ENCODE data around the gene TSPAN11. TPM values are rescaled to one million over a fixed set of nuclear protein-coding genes. Genes with fewer than 3 reads are reported as not detected.

TSPAN11 gene
- total and polyA plus RNA-seq, 4 donors = 0.13 to 1.2 (median 0.44) TPM

DNA sequence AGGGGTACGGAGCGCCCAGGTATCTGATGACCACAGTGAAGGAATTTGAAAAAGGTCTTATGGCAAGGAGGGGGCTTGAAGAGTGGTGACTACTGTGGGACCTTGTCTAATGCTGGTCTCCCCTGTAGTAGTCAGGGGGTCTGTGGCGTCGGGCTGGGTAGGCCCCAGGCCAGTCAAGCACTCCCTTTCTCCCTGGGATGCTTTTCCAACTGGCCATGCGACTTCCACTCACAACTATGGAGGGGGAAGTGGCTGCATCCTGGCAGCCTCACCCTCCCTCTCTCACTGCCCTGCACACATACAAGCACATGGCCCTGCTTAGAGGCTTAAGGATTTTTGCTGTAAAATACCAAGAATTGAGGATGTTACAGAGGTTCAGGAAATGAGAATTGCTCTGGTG is 4.1 kb downstream of the TSPAN11 start (continued):
- TF ChIP-seq, protein P1, sequence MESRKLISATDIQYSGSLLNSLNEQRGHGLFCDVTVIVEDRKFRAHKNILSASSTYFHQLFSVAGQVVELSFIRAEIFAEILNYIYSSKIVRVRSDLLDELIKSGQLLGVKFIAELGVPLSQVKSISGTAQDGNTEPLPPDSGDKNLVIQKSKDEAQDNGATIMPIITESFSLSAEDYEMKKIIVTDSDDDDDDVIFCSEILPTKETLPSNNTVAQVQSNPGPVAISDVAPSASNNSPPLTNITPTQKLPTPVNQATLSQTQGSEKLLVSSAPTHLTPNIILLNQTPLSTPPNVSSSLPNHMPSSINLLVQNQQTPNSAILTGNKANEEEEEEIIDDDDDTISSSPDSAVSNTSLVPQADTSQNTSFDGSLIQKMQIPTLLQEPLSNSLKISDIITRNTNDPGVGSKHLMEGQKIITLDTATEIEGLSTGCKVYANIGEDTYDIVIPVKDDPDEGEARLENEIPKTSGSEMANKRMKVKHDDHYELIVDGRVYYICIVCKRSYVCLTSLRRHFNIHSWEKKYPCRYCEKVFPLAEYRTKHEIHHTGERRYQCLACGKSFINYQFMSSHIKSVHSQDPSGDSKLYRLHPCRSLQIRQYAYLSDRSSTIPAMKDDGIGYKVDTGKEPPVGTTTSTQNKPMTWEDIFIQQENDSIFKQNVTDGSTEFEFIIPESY (IDR thresholded peaks at IDR 0.05) = no peak
- TF ChIP-seq FOXA1 (IDR thresholded peaks at IDR 0.05) (no peak), HNF4G (IDR thresholded peaks at IDR 0.05) (no peak), JUND (IDR thresholded peaks at IDR 0.05) (no peak), ATF3 (IDR thresholded peaks at IDR 0.05) (no peak)

- Histone ChIP-seq H3K9ac (ENCODE audit: low read depth in 1 of 2, low read length in 2 of 2) (no peak overlapping the region), H3K4me3 (ENCODE audit: low read depth in 1 of 3, low read length in 3 of 3) (no peak overlapping the region), H3K27me3 (ENCODE audit: control insufficient read depth in 4 of 4, insufficient read depth in 4 of 4, low read length in 3 of 4) (no peaks in the 10 kb centered on the region), H3K9me3 (ENCODE audit: control insufficient read depth in 4 of 4, low read length in 3 of 4) (no peaks in the 10 kb centered on the region), H3K27ac (ENCODE audit: low read depth in 1 of 2, low read length in 2 of 2) (no peak overlapping the region), H3K4me1 (ENCODE audit: control insufficient read depth in 4 of 4, insufficient read depth in 4 of 4, low read length in 3 of 4) (no peaks in the 10 kb centered on the region), H3K36me3 (ENCODE audit: control insufficient read depth in 4 of 4, insufficient read depth in 3 of 4, low read depth in 1 of 4, low read length in 3 of 4) (no peaks in the 10 kb centered on the region)
- DNase-seq (ENCODE audit: low spot score) = no peak
- 89% methylated on average over 3 of the region's 3 CpGs for WGBS
- TF ChIP-seq NR2F2 (IDR thresholded peaks at IDR 0.05) (no peak), FOXA1 (IDR thresholded peaks at IDR 0.05) (no peak), SP1 (IDR thresholded peaks at IDR 0.05) (no peak), JUND (IDR thresholded peaks at IDR 0.05) (no peak), HNF4G (IDR thresholded peaks at IDR 0.05) (no peak), RXRA (IDR thresholded peaks at IDR 0.05) (no peak), RAD21 (IDR thresholded peaks at IDR 0.05) (no peak), REST (IDR thresholded peaks at IDR 0.05) (no peak), YY1 (IDR thresholded peaks at IDR 0.05) (no peak)
These were observed 6.3 kb downstream of the TSPAN11 start for GRCh38 chr12:30932881-30933280.

- Histone ChIP-seq H3K27me3 (ENCODE audit: control insufficient read depth in 4 of 4, insufficient read depth in 4 of 4, low read length in 3 of 4) (no peaks in the 10 kb centered on the region), H3K4me1 (ENCODE audit: control insufficient read depth in 4 of 4, insufficient read depth in 4 of 4, low read length in 3 of 4) (no peaks in the 10 kb centered on the region), H3K36me3 (ENCODE audit: control insufficient read depth in 4 of 4, insufficient read depth in 3 of 4, low read depth in 1 of 4, low read length in 3 of 4) (no peaks in the 10 kb centered on the region), H3K9ac (ENCODE audit: low read depth in 1 of 2, low read length in 2 of 2) (no peak overlapping the region), H3K9me3 (ENCODE audit: control insufficient read depth in 4 of 4, low read length in 3 of 4) (no peaks in the 10 kb centered on the region), H3K27ac (ENCODE audit: low read depth in 1 of 2, low read length in 2 of 2) (no peak overlapping the region), H3K4me3 (ENCODE audit: low read depth in 1 of 3, low read length in 3 of 3) (no peak overlapping the region)
- 98% methylated on average over 2 of the region's 2 CpGs for WGBS
- no peak for DNase-seq (ENCODE audit: low spot score)
- TF ChIP-seq TAF1 (conservative IDR thresholded peaks at IDR 0.05) (no peak), EGR1 (IDR thresholded peaks at IDR 0.05; ENCODE audit: low read depth in 2 of 2) (no peak), REST (IDR thresholded peaks at IDR 0.05) (no peak), HNF4A (conservative IDR thresholded peaks at IDR 0.05) (no peak), FOXA2 (IDR thresholded peaks at IDR 0.05) (no peak), SP1 (IDR thresholded peaks at IDR 0.05) (no peak), YY1 (IDR thresholded peaks at IDR 0.05) (no peak), HNF4G (IDR thresholded peaks at IDR 0.05) (no peak), JUND (IDR thresholded peaks at IDR 0.05) (no peak), CTCF (IDR thresholded peaks at IDR 0.05; ENCODE audit: low read depth, low read length, missing input control) (no peak), MAX (IDR thresholded peaks at IDR 0.05) (no peak), RXRA (IDR thresholded peaks at IDR 0.05) (no peak)
- TF ChIP-seq, protein P1 (IDR thresholded peaks at IDR 0.05) = no peak
These were observed 8.3 kb downstream of the TSPAN11 start for GRCh38 chr12:30934811-30935210.
